T-helper 2 cell treated with Interferon-gamma antibody and Interleukin-4, amounts not matched to agents 100 ng/mL and 5 ng/mL, for 36 hours (primary cell): ENCODE measurements around the gene SLC22A12. TPM values are rescaled to one million over a fixed set of nuclear protein-coding genes. Genes with fewer than 3 reads are reported as not detected.

Experiments
- intact Hi-C: fragments of 100-400 bp; cut with micrococcal nuclease; formaldehyde crosslinking; loops from one replicate; pipeline ENCODE4 v1.15.1; 2023
- total RNA-seq: library from RNA; stranded (reverse); gene quantifications from 2 replicates; pipeline ENCODE4 v1.2.3, GENCODE V29; 2022

The SLC22A12 gene
- total RNA-seq, 1 donor from 2014 or later, result not detected

- intact Hi-C loops, result no loop called here
These were observed 11.5 kb downstream of the SLC22A12 start for GRCh38 chr11:64602466-64603070.

- intact Hi-C loops, result no loop called here
These were observed 12.5 kb downstream of the SLC22A12 start for GRCh38 chr11:64603411-64604110.

GRCh38 chr11:64604458-64605243 is 13.6 kb downstream of the SLC22A12 start:
- intact Hi-C loops, result no loop called here

GRCh38 chr11:64605244-64605560 is 14.2 kb downstream of the SLC22A12 start:
- intact Hi-C loops, result no loop called here

- intact Hi-C loops, result no loop called here
These were observed 14.9 kb downstream of the SLC22A12 start for GRCh38 chr11:64605656-64606585.

GRCh38 chr11:64606796-64607380 is 15.9 kb downstream of the SLC22A12 start:
- intact Hi-C loops, result no loop called here

GRCh38 chr11:64607381-64607985 is 16.5 kb downstream of the SLC22A12 start:
- intact Hi-C loops, result no loop called here

- intact Hi-C loops, result no loop called here
These were observed 17.0 kb downstream of the SLC22A12 start for GRCh38 chr11:64608046-64608445.

GRCh38 chr11:64608636-64609035 is 17.6 kb downstream of the SLC22A12 start:
- intact Hi-C loops, result no loop called here

- intact Hi-C loops, result no loop called here
These were observed 18.5 kb downstream of the SLC22A12 start for GRCh38 chr11:64609436-64610047.

GRCh38 chr11:64610596-64610995 is 19.6 kb downstream of the SLC22A12 start:
- intact Hi-C loops, result no loop called here

GRCh38 chr11:64611176-64611575 is 20.2 kb downstream of the SLC22A12 start:
- intact Hi-C loops, result no loop called here

GRCh38 chr11:64611869-64612646 is 21.0 kb downstream of the SLC22A12 start:
- intact Hi-C loops, result no loop called here

- intact Hi-C loops, result no loop called here
These were observed 22.6 kb downstream of the SLC22A12 start for GRCh38 chr11:64613648-64614047.

GRCh38 chr11:64614917-64615316 is 23.9 kb downstream of the SLC22A12 start:
- intact Hi-C loops, result no loop called here

- intact Hi-C loops, result no loop called here
These were observed 25.8 kb downstream of the SLC22A12 start for GRCh38 chr11:64616817-64617216.

- intact Hi-C loops, result no loop called here
These were observed 28.2 kb downstream of the SLC22A12 start for GRCh38 chr11:64619196-64619595.

GRCh38 chr11:64619811-64620380 is 28.9 kb downstream of the SLC22A12 start:
- intact Hi-C loops, result no loop called here

GRCh38 chr11:64620381-64620971 is 29.5 kb downstream of the SLC22A12 start:
- intact Hi-C loops, result no loop called here
